GM23338 (cell line): ENCODE data around the gene GAK.

Experiments used
- POLR2AphosphoS5 ChIP-seq: IDR thresholded peaks from 2 replicates; pipeline ENCODE4 v1.6.1; 2016; ENCODE audit warnings: antibody characterized with exemption, low read depth
- TF ChIP-seq, protein P1 (sequence below), 2 experiments: fragments of 200-600 bp in 1 of 2; sonication (generic) in 1 of 2; conservative IDR thresholded peaks; 2 replicates each; pipeline versions ENCODE4 v1.5.1 to v1.6.1; 2016 to 2017; ENCODE audit warnings: antibody characterized with exemption in 2 of 2, low read depth in 2 of 2, mild to moderate bottlenecking in 2 of 2, moderate library complexity in 1 of 2

DNA sequence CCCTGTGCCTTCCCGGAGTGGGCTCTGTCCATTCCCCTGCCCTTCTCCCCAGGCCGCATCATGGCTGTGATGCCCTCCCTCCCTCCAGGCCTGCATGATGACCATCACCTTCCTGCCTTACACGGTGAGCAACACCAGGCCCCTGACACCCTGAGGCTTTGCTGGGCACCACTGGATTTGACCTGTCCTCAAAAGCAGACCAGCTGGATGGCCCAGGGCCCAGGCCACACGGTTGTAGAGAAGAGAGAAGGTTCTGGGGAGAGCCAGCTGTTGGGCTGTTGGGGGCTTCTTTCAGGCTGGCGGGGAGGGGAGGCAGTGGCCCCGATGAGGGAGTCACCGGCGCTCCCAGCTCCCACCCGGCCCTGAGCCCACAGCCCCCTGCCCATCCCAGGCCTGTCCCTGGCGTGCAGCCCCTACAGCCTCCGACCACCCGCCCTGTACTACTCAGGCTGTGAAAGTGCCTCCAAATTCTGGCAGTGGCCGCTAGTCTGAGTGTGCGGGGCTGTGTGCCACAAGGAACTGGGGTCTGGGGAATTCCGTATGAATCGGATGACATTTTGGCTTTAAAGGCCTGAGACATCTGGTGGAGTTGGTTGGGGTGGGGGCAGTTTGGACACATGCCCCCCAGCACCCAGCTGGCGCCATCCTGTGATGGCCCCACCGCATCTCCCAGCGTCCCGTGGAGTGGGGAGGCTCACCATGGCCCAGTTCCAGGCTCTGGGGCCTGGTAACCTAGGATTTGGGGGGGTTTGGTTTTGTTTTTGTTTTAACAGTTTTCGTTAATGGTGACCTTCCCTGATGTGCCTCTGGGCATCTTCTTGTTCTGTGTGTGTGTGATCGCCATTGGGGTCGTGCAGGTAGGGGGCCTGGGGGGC is 19.7 kb upstream of the GAK start:
- TF ChIP-seq, protein P1, sequence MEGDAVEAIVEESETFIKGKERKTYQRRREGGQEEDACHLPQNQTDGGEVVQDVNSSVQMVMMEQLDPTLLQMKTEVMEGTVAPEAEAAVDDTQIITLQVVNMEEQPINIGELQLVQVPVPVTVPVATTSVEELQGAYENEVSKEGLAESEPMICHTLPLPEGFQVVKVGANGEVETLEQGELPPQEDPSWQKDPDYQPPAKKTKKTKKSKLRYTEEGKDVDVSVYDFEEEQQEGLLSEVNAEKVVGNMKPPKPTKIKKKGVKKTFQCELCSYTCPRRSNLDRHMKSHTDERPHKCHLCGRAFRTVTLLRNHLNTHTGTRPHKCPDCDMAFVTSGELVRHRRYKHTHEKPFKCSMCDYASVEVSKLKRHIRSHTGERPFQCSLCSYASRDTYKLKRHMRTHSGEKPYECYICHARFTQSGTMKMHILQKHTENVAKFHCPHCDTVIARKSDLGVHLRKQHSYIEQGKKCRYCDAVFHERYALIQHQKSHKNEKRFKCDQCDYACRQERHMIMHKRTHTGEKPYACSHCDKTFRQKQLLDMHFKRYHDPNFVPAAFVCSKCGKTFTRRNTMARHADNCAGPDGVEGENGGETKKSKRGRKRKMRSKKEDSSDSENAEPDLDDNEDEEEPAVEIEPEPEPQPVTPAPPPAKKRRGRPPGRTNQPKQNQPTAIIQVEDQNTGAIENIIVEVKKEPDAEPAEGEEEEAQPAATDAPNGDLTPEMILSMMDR (conservative IDR thresholded peaks at IDR 0.05; ENCODE audit: low read depth in 2 of 2), result no peak
- no peak for TF ChIP-seq POLR2AphosphoS5
